Right atrium auricular region (tissue), 2 donors: ENCODE measurements around the gene PROZ. TPM values are rescaled to one million over a fixed set of nuclear protein-coding genes. Genes with fewer than 3 reads are reported as not detected.

ENCODE experiments used
- DNase-seq: peaks from one replicate; pipeline ENCODE4 v3.0.0-alpha.2; 2019; ENCODE audit warnings: low spot score
- H3K27ac ChIP-seq, 2 donors: fragments of 200-600 bp; sonication (generic); 1 replicate in 1 of 2; 2 replicates in 1 of 2; pipeline ENCODE4 v1.5.1; 2016 to 2019
- H3K27me3 ChIP-seq, 2 donors: fragments of 200-600 bp; sonication (generic); one replicate each; pipeline versions ENCODE4 v1.5.1 to v1.6.0; 2017 to 2019
- H3K36me3 ChIP-seq: fragments of 200-600 bp; sonication (generic); one replicate; pipeline ENCODE4 v1.5.1; 2016
- H3K4me1 ChIP-seq, 2 donors: fragments of 200-600 bp; sonication (generic); one replicate each; pipeline versions ENCODE4 v1.5.1 to v1.6.0; 2017 to 2019
- H3K4me3 ChIP-seq, 2 donors: fragments of 200-600 bp; sonication (generic); 1 replicate in 1 of 2; 2 replicates in 1 of 2; pipeline ENCODE4 v1.5.1; 2017 to 2019; ENCODE audit warnings: mild to moderate bottlenecking in 1 of 2, moderate library complexity in 1 of 2
- H3K9me3 ChIP-seq, 2 donors: fragments of 200-600 bp; sonication (generic); one replicate each; pipeline ENCODE4 v1.5.1; 2019
- CTCF ChIP-seq, 2 donors: fragments of 200-600 bp; sonication (generic); IDR thresholded peaks; one replicate each; pipeline ENCODE4 v1.5.1; 2019; ENCODE audit warnings: antibody characterized with exemption in 2 of 2
- total RNA-seq, 2 donors: library from RNA; depleted of rRNA; stranded (reverse); fragments of >200 nt; gene quantifications; one replicate each; pipeline ENCODE4 v1.1.0, GENCODE V29; 2016

Gene PROZ
- total RNA-seq, 2 donors from 2014 or later: not detected

GRCh38 chr13:113116871-113117271, 41.6 kb upstream of the PROZ start:
- H3K27me3 ChIP-seq: no peaks in the 10 kb centered on the region
- H3K9me3 ChIP-seq: no peaks in the 10 kb centered on the region
- DNase-seq: no peak
- no peaks in the 10 kb centered on the region for H3K4me1 ChIP-seq
- TF ChIP-seq CTCF (IDR thresholded peaks at IDR 0.05): no peak
- no peak overlapping the region for H3K27ac ChIP-seq
- no peak overlapping the region for H3K4me3 ChIP-seq
- H3K36me3 ChIP-seq: no peaks in the 10 kb centered on the region

- Histone ChIP-seq H3K36me3 (no peaks in the 10 kb centered on the region), H3K9me3 (no peaks in the 10 kb centered on the region), H3K27me3 (no peaks in the 10 kb centered on the region), H3K4me1 (no peaks in the 10 kb centered on the region), H3K27ac (no peak overlapping the region), H3K4me3 (no peak overlapping the region)
- DNase-seq: no peak
- no peak for TF ChIP-seq CTCF (IDR thresholded peaks at IDR 0.05)
Measured at GRCh38 chr13:113117335-113117872, 41.0 kb upstream of the PROZ start.

- Histone ChIP-seq H3K36me3 (no peaks in the 10 kb centered on the region), H3K4me3 (no peak overlapping the region), H3K4me1 (no peaks in the 10 kb centered on the region), H3K27me3 (no peaks in the 10 kb centered on the region), H3K27ac (no peak overlapping the region), H3K9me3 (no peaks in the 10 kb centered on the region)
- no peak for TF ChIP-seq CTCF (IDR thresholded peaks at IDR 0.05)
- DNase-seq: no peak
Measured at GRCh38 chr13:113117911-113118260, 40.6 kb upstream of the PROZ start.

GRCh38 chr13:113118261-113119021, 40.0 kb upstream of the PROZ start:
- Histone ChIP-seq H3K27ac (no peak overlapping the region), H3K4me1 (peaks cover 0 to 5% of the 10 kb centered on the region in 2 donors), H3K9me3 (no peaks in the 10 kb centered on the region), H3K27me3 (no peaks in the 10 kb centered on the region), H3K36me3 (no peaks in the 10 kb centered on the region), H3K4me3 (no peak overlapping the region)
- no peak for DNase-seq
- TF ChIP-seq CTCF (IDR thresholded peaks at IDR 0.05): no peak

GRCh38 chr13:113119166-113119821, 39.2 kb upstream of the PROZ start:
- H3K4me1 ChIP-seq: peaks cover 0 to 12% of the 10 kb centered on the region in 2 donors
- TF ChIP-seq CTCF (IDR thresholded peaks at IDR 0.05): no peak
- H3K4me3 ChIP-seq: no peak overlapping the region
- no peaks in the 10 kb centered on the region for H3K9me3 ChIP-seq
- H3K27ac ChIP-seq: no peak overlapping the region
- H3K36me3 ChIP-seq: no peaks in the 10 kb centered on the region
- no peak for DNase-seq
- no peaks in the 10 kb centered on the region for H3K27me3 ChIP-seq
